Fibroblast of mammary gland (primary cell): ENCODE measurements around the gene CNPY1.

Experiments
- DNase-seq: peaks from one replicate; pipeline ENCODE4 v3.0.0-alpha.2; 2010; ENCODE audit warnings: low read depth
- H3K4me3 ChIP-seq: 2 replicates; pipeline ENCODE4 v1.5.1; 2011; ENCODE audit warnings: low read depth, mild to moderate bottlenecking, low read length, moderate library complexity; ENCODE audit not compliant: control insufficient read depth
- CTCF ChIP-seq: conservative IDR thresholded peaks from 2 replicates; pipeline ENCODE4 v1.5.1; 2011; ENCODE audit warnings: low read depth, low read length, inconsistent platforms; ENCODE audit not compliant: control insufficient read depth, insufficient read depth

The CNPY1 gene

GRCh38 chr7:155491812-155492211 lies 54.5 kb downstream of the CNPY1 start:
- TF ChIP-seq CTCF: no peak
- DNase-seq: no peak
- H3K4me3 ChIP-seq: no peak overlapping the region

- no peak for TF ChIP-seq CTCF
- DNase-seq: peak; percentile 16
- peak overlapping the region; percentile 22 for H3K4me3 ChIP-seq
Measured at GRCh38 chr7:155490697-155491628, 55.4 kb downstream of the CNPY1 start.

DNA sequence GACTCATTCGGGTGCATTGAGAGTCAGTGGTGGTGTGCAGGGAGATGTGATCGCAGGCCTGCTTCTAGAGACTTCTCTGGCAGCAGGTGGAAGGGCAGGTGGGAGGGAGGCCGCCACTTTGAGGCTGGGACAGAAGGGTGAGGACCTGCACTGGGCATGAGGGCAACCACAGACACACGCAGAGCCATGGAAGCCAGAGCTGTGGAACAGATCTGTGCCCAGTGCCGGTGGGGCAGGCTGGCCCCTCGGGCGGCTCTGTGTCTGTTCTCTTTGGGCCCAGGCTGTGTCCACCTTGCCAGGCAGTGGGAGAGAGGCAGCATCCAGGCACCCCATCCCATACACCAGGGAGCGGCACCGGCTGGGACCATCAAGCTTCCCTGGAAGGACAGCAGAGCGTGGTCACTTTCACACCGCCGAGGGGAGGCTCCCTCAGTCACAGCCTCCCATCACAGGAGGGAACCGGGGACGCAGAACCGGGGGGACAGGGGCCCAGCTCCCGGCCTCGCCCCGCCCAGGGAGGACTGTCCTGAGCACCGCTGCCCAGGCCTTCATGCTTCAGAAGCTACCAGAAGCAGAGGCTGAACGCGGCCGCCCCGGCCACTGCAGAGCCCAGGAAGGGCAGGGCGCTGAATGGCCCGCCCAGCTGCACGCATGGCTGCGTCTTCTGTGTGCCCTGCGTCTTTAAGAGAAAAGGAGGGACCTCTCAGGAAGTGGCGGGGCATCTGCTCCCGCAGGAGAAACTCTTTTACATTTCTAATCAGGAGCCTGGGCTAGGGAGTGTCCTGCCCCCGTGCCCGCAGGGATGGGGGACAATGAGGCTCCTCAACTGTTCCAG lies 56.3 kb downstream of the CNPY1 start:
- no peak for TF ChIP-seq CTCF
- DNase-seq: peak; percentile 11
- peak overlapping the region; percentile 22 for H3K4me3 ChIP-seq

DNA sequence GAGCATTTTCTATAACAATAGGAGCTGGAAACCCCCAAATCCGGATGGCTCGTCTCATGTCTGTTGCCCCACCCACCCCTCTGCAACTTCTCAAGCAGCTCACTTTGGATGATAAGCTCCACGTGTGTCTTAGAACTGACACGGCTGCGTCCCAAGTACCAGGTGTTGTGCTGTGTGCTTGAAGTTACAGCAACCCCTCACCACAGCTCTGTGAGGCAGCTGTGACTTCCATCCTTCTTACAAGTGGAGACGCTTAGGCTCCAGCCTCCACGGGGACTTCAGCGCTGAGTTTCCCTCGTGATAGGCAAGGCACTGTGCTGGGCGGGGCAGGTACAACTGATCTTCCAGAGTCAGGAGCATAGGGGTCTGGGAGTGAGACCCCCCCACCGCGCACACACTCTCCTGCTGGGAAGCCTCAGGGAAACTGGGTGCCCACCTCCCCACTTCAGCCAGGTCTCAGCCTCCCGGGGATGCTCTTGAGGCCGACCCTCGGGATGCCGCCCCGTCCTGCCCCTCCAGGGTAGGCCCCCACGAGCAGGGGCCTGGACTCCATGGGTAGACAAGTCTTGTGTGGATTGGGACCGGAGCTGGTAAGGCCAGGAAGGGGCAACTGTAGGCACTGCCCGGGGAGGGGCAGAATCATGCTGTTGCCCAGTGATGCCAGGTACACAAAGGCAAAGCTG lies 57.1 kb downstream of the CNPY1 start:
- H3K4me3 ChIP-seq: no peak overlapping the region
- TF ChIP-seq CTCF: no peak
- no peak for DNase-seq

DNA sequence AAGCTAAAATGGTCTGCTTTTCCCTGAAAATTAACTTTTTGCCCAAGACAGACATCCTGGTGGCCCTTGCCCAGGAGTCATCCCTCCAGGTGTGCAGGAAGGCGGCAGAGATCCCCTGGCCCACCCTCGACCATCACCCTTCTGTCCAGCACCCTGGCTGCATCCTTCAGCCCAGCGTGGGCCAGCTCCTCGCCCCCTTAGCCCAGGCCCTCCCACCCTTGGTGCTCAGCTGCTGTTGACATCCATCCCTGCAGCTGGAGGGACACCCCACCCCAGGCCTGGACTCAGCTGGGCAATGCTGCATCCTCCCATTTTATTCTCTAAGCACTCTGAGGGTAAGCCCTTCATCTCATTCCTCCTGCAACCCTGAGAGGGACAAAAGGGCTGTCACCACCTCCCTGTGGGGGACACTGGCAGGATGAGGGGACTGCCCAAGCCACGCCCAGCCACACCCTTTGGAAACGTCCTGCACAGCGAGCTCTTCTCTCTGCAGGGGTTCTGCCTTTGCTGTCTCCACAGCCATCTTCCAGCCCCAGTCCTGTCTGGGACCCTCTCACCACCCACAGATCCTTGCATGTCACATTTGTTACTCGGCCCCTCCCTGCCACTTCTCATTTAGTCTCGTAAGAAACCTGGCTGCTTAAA lies 57.8 kb downstream of the CNPY1 start:
- DNase-seq: no peak
- H3K4me3 ChIP-seq: no peak overlapping the region
- TF ChIP-seq CTCF: no peak
